ENCODE measurements around the gene RPS14.

RPS14 gene

DNA sequence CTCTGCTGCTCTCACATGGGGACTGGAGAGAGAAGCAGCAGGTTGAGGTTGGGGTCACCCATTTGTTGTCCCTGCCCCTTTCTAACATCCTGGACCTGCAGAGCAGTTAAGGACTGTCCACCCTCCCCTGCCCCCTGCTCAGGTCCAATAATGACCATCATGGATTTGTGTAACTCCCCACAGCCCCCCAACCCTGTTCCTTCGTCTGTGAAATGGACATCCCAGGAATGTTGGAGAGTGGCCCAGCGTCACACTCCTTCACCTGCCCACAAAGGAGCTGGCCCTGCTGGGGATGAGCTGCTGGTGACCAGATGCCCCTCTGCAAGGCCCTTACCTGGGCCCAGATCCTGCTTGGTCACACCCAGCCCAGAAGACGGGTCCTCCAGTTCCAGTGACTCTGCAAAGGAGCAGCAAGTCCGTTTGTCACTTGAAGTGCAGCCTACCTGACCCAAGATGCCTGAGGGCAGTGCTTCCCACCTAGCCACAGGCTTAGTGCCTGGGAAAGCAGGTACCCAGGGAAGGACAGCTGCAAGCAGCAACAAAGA lies 47.2 kb downstream of the RPS14 start:
- Histone ChIP-seq H3K9ac (ENCODE audit: low read length) (no peak overlapping the region), H3K27ac (ENCODE audit: low read length) (no peak overlapping the region), H3K36me3 (ENCODE audit: control insufficient read depth, low read depth, low read length) (peaks cover 39% of the 10 kb centered on the region)

DNA sequence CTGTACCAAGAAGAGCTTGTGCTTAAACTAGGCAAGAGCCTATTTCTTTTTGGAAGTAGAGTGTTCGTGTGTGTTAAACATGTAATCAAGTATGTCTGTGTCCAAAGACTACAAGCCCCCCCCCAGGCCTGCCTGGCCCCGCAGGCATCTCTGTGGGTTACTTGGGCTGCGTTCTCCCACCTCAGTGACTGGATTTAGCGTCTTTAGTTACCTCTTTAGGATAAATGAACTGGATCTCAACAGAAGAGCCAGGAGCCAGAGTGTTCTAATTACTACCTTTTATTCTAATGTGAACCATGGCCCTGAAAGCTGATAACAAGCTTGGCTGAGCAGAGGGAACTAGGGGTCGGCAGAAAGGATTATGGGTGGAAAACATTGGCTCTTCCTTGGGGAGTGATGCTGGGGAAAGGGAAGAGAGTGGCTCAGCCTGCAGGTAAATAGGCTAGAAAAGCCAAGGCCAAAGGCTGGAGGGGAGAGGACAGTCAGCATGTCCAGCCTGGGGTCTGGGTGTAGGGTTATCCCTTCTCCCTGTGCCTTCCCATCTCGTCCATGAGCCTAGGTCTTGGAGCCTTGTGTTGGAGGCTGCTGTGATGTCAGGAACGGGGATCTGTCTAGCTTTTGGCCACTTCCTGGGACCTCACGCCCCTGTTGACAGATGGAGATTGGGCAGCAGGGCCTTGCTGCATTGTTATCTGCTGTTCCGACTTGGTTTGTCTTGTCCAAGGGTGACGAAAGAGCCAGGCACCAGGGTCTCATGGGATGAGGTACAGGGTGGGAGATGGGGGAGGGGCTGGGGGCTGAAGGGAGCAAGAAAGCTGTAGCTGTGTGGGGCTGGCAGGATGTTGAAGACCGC lies 47.9 kb downstream of the RPS14 start:
- Histone ChIP-seq H3K4me1 (ENCODE audit: control insufficient read depth, low read depth, low read length) (no peaks in the 10 kb centered on the region), H3K9ac (ENCODE audit: low read length) (no peak overlapping the region), H3K27me3 (ENCODE audit: control insufficient read depth, insufficient read depth, low read length) (no peaks in the 10 kb centered on the region), H3K9me3 (ENCODE audit: control insufficient read depth, low read depth, low read length) (no peaks in the 10 kb centered on the region), H3K27ac (ENCODE audit: low read length) (no peak overlapping the region), H3K4me3 (ENCODE audit: low read length) (no peak overlapping the region), H3K36me3 (ENCODE audit: control insufficient read depth, low read depth, low read length) (peaks cover 41% of the 10 kb centered on the region)

More for the DNA sequence above, 47.2 kb downstream of the RPS14 start:
- Histone ChIP-seq H3K9me3 (ENCODE audit: control insufficient read depth, low read depth, low read length) (no peaks in the 10 kb centered on the region), H3K27me3 (ENCODE audit: control insufficient read depth, insufficient read depth, low read length) (no peaks in the 10 kb centered on the region), H3K4me1 (ENCODE audit: control insufficient read depth, low read depth, low read length) (no peaks in the 10 kb centered on the region), H3K4me3 (ENCODE audit: low read length) (no peak overlapping the region)

DNA sequence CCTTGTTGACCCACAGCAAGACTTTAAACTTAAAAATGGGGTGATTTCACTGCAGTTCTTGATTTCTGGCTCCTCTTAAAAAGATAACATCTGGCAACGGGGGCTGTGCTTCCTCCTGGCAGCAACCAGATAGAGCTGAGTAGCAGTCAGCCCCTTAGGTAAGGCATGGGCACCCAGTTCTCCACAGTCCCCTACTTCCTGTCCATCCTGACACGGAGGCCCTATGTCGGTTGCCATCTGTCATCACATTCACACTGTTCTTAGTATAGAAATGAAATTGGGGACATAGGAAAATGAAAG lies 48.5 kb downstream of the RPS14 start:
- H3K9me3 ChIP-seq (ENCODE audit: control insufficient read depth, low read depth, low read length), result no peaks in the 10 kb centered on the region
- H3K27me3 ChIP-seq (ENCODE audit: control insufficient read depth, insufficient read depth, low read length), result no peaks in the 10 kb centered on the region
- H3K4me3 ChIP-seq (ENCODE audit: low read length), result no peak overlapping the region
- H3K9ac ChIP-seq (ENCODE audit: low read length), result no peak overlapping the region
- H3K4me1 ChIP-seq (ENCODE audit: control insufficient read depth, low read depth, low read length), result no peaks in the 10 kb centered on the region
- peaks cover 47% of the 10 kb centered on the region for H3K36me3 ChIP-seq (ENCODE audit: control insufficient read depth, low read depth, low read length)
- H3K27ac ChIP-seq (ENCODE audit: low read length), result no peak overlapping the region

DNA sequence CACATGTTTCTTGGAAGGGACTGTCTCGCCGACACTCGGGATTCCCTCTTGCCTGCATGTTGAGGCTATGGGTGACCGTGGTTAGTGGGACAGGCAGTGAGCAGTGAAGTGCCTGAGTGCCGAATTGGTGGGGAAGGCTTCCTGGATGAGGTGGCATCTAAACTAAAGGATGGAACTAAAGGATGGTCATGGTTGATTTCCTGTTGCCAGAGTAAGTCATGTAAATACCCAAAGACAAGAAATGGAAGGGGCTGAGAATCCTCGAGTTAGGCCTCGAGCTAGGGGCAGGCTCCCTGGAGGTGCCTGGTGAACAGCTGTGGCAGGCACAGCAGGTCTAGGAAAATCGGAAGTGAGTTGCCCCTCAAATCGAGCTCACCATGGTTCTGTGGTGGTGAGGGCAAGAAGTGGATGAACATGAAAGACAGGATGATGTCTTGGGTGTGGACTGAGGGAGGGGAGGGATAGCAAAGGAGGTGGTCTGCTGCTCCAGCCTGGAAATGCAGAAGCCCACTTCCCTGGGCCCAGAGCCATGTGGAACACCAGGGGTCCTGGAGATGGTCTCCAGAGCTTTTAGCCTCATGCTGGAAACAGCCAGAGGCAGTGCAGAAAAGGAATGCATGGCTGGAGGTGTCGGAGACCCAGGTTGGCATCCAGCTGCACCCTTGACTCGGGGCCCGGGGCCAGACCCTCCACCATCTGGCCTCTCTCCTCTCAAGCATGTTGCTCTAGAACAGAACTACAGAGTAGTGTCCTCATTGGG lies 49.0 kb downstream of the RPS14 start:
- Histone ChIP-seq H3K9me3 (ENCODE audit: control insufficient read depth, low read depth, low read length) (no peaks in the 10 kb centered on the region), H3K36me3 (ENCODE audit: control insufficient read depth, low read depth, low read length) (peaks cover 52% of the 10 kb centered on the region), H3K4me1 (ENCODE audit: control insufficient read depth, low read depth, low read length) (no peaks in the 10 kb centered on the region), H3K9ac (ENCODE audit: low read length) (no peak overlapping the region), H3K4me3 (ENCODE audit: low read length) (no peak overlapping the region), H3K27me3 (ENCODE audit: control insufficient read depth, insufficient read depth, low read length) (no peaks in the 10 kb centered on the region), H3K27ac (ENCODE audit: low read length) (no peak overlapping the region)

DNA sequence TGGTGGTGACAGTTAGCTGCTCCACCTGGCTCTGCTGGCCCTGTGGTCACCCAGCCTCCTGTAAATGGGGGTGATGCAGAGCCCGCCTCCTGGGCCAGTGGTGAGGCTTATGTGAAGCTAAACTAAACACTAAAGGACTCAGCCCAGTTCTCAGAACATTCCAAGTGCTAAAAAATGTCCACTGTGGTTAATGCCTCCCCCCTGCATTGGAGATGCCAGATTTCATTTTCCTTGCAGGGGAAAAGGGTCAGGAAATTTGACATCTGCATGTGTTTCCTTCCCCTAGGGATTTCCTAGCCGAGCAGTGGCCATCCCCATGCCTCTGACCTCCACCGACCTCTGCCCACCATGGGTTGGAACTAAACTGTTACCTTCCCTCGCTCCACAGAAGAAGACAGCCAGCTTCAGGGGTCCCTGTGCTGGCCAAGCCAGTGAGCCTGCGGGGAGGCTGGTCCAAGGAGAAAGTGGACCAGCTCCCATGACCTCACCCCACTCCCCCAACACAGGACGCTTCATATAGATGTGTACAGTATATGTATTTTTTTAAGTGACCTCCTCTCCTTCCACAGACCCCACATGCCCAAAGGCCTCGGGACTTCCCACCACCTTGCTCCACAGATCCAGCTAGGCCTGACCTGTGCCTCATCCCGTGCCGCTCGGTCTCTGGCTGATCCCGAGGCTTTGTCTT lies 49.9 kb downstream of the RPS14 start:
- no peak overlapping the region for H3K4me3 ChIP-seq (ENCODE audit: low read length)
- H3K27ac ChIP-seq (ENCODE audit: low read length), result no peak overlapping the region
- H3K4me1 ChIP-seq (ENCODE audit: control insufficient read depth, low read depth, low read length), result no peaks in the 10 kb centered on the region
- peaks cover 59% of the 10 kb centered on the region for H3K36me3 ChIP-seq (ENCODE audit: control insufficient read depth, low read depth, low read length)
- no peak overlapping the region for H3K9ac ChIP-seq (ENCODE audit: low read length)
- H3K27me3 ChIP-seq (ENCODE audit: control insufficient read depth, insufficient read depth, low read length), result no peaks in the 10 kb centered on the region
- H3K9me3 ChIP-seq (ENCODE audit: control insufficient read depth, low read depth, low read length), result no peaks in the 10 kb centered on the region

GRCh38 chr5:150398722-150399523 lies 50.6 kb downstream of the RPS14 start:
- Histone ChIP-seq H3K4me3 (ENCODE audit: low read length) (no peak overlapping the region), H3K36me3 (ENCODE audit: control insufficient read depth, low read depth, low read length) (peaks cover 64% of the 10 kb centered on the region), H3K27ac (ENCODE audit: low read length) (no peak overlapping the region), H3K9ac (ENCODE audit: low read length) (no peak overlapping the region), H3K27me3 (ENCODE audit: control insufficient read depth, insufficient read depth, low read length) (no peaks in the 10 kb centered on the region), H3K9me3 (ENCODE audit: control insufficient read depth, low read depth, low read length) (no peaks in the 10 kb centered on the region), H3K4me1 (ENCODE audit: control insufficient read depth, low read depth, low read length) (no peaks in the 10 kb centered on the region)

DNA sequence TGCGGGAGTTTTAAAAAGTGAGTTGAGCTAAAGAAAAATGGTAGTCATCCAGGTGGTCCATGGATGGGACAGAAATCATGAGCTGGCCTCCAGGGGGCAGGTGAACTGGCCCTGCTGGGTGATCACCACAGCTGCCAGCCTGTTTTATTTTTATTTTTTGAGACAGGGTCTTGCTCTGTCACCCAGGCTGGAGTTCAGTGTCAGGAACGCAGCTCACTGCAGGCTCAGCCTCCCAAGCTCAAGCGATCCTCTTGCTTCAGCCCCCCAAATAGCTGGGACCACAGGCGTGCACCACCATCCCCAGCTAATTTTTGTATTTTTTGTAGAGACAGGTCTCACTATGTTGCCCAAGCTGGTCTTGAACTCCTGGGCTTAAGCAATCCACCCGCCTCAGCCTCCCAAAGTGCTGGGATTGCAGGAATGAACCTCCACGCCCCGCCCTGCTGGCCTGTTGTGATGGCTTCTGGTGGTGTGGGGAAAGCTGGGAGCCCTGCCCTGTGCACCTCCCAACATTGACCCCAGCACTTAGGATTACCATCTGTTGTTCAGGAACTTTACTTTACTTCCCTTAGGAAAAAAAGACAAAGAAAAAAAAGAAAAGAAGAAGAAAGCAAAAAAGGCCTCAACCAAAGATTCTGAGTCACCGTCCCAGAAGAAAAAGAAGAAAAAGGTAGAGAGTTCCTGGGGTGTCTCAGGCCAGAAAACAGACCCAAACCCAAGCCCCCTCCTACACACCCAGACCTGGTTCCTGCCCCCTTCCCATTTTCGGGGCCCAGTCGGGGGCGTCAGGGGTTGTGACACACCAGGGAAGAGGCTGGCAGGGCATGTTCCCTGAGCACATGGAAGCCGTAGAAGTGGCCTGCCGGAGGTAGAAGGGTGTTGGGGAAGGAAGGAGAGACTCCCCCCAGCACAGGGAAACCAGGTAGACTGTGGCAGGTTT lies 51.5 kb downstream of the RPS14 start:
- no peak overlapping the region for H3K27ac ChIP-seq (ENCODE audit: low read length)
- H3K9ac ChIP-seq (ENCODE audit: low read length), result no peak overlapping the region
- no peak overlapping the region for H3K4me3 ChIP-seq (ENCODE audit: low read length)
- H3K27me3 ChIP-seq (ENCODE audit: control insufficient read depth, insufficient read depth, low read length), result no peaks in the 10 kb centered on the region
- H3K36me3 ChIP-seq (ENCODE audit: control insufficient read depth, low read depth, low read length), result peaks cover 70% of the 10 kb centered on the region
- H3K9me3 ChIP-seq (ENCODE audit: control insufficient read depth, low read depth, low read length), result no peaks in the 10 kb centered on the region
- no peaks in the 10 kb centered on the region for H3K4me1 ChIP-seq (ENCODE audit: control insufficient read depth, low read depth, low read length)

DNA sequence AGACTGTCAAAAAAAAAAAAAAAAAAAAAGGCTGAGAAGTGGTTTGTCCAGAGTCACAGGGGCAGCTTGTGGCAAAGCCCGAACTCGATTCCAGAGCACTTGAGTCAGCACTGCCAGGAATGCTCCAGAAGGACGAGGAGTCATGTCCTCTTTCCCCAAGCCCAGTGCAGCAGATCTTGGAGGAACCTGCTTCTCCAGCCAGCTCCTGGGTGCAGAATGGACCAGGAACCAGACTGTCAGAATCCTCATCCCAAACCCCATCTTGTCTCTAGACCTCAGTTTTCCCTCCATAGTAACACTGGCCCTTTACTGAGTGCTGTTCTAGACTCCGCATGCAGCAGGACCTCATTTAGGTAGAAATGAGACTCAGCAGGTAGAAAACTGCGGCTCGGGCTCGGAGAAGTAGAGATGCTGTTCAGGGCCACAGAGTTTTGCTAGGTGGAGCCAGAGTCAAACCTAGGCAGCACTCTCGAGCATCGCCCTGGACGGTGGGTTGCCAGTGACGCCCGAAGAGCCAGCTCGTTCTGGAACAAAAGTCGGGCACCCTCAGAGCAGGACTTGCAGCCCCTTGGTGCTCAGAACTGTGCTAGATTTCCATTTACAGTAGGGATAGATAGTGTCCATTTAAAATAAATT lies 52.3 kb downstream of the RPS14 start:
- Histone ChIP-seq H3K4me3 (ENCODE audit: low read length) (no peak overlapping the region), H3K27me3 (ENCODE audit: control insufficient read depth, insufficient read depth, low read length) (no peaks in the 10 kb centered on the region), H3K4me1 (ENCODE audit: control insufficient read depth, low read depth, low read length) (no peaks in the 10 kb centered on the region), H3K36me3 (ENCODE audit: control insufficient read depth, low read depth, low read length) (peaks cover 77% of the 10 kb centered on the region), H3K9ac (ENCODE audit: low read length) (no peak overlapping the region), H3K27ac (ENCODE audit: low read length) (no peak overlapping the region), H3K9me3 (ENCODE audit: control insufficient read depth, low read depth, low read length) (no peaks in the 10 kb centered on the region)

DNA sequence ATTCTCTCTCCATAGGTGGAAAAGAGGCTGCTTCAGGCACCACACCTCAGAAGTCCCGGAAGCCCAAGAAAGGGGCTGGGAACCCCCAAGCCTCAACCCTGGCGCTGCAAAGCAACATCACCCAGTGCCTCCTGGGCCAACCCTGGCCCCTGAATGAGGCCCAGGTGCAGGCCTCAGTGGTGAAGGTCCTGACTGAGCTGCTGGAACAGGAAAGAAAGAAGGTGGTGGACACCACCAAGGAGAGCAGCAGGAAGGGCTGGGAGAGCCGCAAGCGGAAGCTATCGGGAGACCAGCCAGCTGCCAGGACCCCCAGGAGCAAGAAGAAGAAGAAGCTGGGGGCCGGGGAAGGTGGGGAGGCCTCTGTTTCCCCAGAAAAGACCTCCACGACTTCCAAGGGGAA lies 53.3 kb downstream of the RPS14 start:
- H3K27ac ChIP-seq (ENCODE audit: low read length), result no peak overlapping the region
- peaks cover 86% of the 10 kb centered on the region for H3K36me3 ChIP-seq (ENCODE audit: control insufficient read depth, low read depth, low read length)
- no peak overlapping the region for H3K9ac ChIP-seq (ENCODE audit: low read length)
- no peak overlapping the region for H3K4me3 ChIP-seq (ENCODE audit: low read length)
- H3K9me3 ChIP-seq (ENCODE audit: control insufficient read depth, low read depth, low read length), result no peaks in the 10 kb centered on the region
- H3K4me1 ChIP-seq (ENCODE audit: control insufficient read depth, low read depth, low read length), result no peaks in the 10 kb centered on the region
- H3K27me3 ChIP-seq (ENCODE audit: control insufficient read depth, insufficient read depth, low read length), result no peaks in the 10 kb centered on the region

DNA sequence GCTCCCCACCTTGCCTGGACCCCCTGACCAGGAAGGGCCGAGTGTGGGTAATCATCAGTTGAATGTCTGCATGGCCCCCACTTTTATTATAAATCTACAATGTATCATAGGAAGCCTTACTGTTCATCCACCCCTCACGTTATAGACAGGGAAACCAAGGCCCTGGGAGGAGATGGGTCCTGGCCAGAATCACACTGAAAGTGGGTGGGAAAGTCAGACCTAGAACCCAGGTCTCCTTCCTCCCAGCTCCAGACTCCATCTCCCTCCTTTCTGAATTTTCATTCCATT lies 53.9 kb downstream of the RPS14 start:
- H3K4me3 ChIP-seq (ENCODE audit: low read length), result no peak overlapping the region
- H3K9ac ChIP-seq (ENCODE audit: low read length), result no peak overlapping the region
- H3K4me1 ChIP-seq (ENCODE audit: control insufficient read depth, low read depth, low read length), result no peaks in the 10 kb centered on the region
- H3K27me3 ChIP-seq (ENCODE audit: control insufficient read depth, insufficient read depth, low read length), result no peaks in the 10 kb centered on the region
- no peak overlapping the region for H3K27ac ChIP-seq (ENCODE audit: low read length)
- peaks cover 86% of the 10 kb centered on the region for H3K36me3 ChIP-seq (ENCODE audit: control insufficient read depth, low read depth, low read length)
- no peaks in the 10 kb centered on the region for H3K9me3 ChIP-seq (ENCODE audit: control insufficient read depth, low read depth, low read length)
